GM12878 (cell line): Measurements from ENCODE around the gene CCDC110. TPM values are rescaled to one million over a fixed set of nuclear protein-coding genes. Genes with fewer than 3 reads are reported as not detected.

Source experiments
- ASH2L ChIP-seq: fragments of 300-600, 200-600 bp; sonication (generic); IDR thresholded peaks from 2 replicates; pipeline ENCODE4 v1.6.1; 2017; ENCODE audit warnings: low read depth, mild to moderate bottlenecking, borderline replicate concordance
- ATF7 ChIP-seq: fragments of 450-650 bp; IDR thresholded peaks from 2 replicates; pipeline ENCODE4 v1.6.1; 2016; ENCODE audit warnings: low read depth, mild to moderate bottlenecking
- CBX3 ChIP-seq: fragments of 200-600 bp; sonication (generic); IDR thresholded peaks from 2 replicates; pipeline ENCODE4 v1.6.1; 2016; ENCODE audit warnings: low read depth, borderline replicate concordance
- CBX5 ChIP-seq: sonication (generic); IDR thresholded peaks from 2 replicates; pipeline ENCODE4 v1.6.1; 2016; ENCODE audit warnings: low read depth, moderate library complexity, mild to moderate bottlenecking, inconsistent platforms
- CEBPB ChIP-seq, 2 experiments: fragments of 150-350 bp in 1 of 2; IDR thresholded peaks; 2 replicates each; pipeline ENCODE4 v1.6.1; 2012 to 2014; ENCODE audit warnings: low read depth in 2 of 2, low read length in 2 of 2, borderline replicate concordance in 1 of 2, inconsistent platforms in 1 of 2
- CTCF ChIP-seq, 3 experiments: IDR thresholded peaks in 2 of 3; conservative IDR thresholded peaks in 1 of 3; 2 replicates each; pipeline ENCODE4 v1.5.1; 2011; ENCODE audit warnings: low read depth in 3 of 3, low read length in 3 of 3, mild to moderate bottlenecking in 3 of 3, control low read depth in 2 of 3, moderate library complexity in 2 of 3, inconsistent platforms in 1 of 3, mixed read lengths in 1 of 3; ENCODE audit not compliant: control insufficient read depth in 2 of 3, insufficient read depth in 1 of 3; ENCODE audit errors: extremely low read depth in 1 of 3
- E2F8 ChIP-seq: fragments of 450-650 bp; IDR thresholded peaks from 2 replicates; pipeline ENCODE4 v1.6.1; 2018; ENCODE audit warnings: mild to moderate bottlenecking, low read depth, moderate library complexity; ENCODE audit not compliant: partially characterized antibody
- EGR1 ChIP-seq, 2 experiments: IDR thresholded peaks; 1 replicate in 1 of 2; 2 replicates in 1 of 2; pipeline ENCODE4 v1.6.1; 2011 to 2012; ENCODE audit warnings: low read depth in 2 of 2, low read length in 2 of 2, borderline replicate concordance in 1 of 2, mild to moderate bottlenecking in 1 of 2, moderate library complexity in 1 of 2
- JUND ChIP-seq: IDR thresholded peaks from 2 replicates; pipeline ENCODE4 v1.6.1; 2012; ENCODE audit warnings: low read depth, mild to moderate bottlenecking, low read length, improper control_type of control experiment, moderate library complexity
- LARP7 ChIP-seq: fragments of 450-650 bp; IDR thresholded peaks from 2 replicates; pipeline ENCODE4 v1.6.1; 2017; ENCODE audit warnings: mild to moderate bottlenecking
- NFYB ChIP-seq: IDR thresholded peaks from 2 replicates; pipeline ENCODE4 v1.6.1; 2011; ENCODE audit warnings: low read depth, mild to moderate bottlenecking, low read length, improper control_type of control experiment, moderate library complexity; ENCODE audit not compliant: insufficient read depth
- PAX8 ChIP-seq: fragments of 450-650 bp; IDR thresholded peaks from 2 replicates; pipeline ENCODE4 v1.6.1; 2017; ENCODE audit warnings: mild to moderate bottlenecking, moderate library complexity
- POLR2A ChIP-seq: IDR thresholded peaks from 2 replicates; pipeline ENCODE4 v1.6.1; 2011; ENCODE audit warnings: low read depth, mild to moderate bottlenecking, low read length
- RAD21 ChIP-seq: IDR thresholded peaks from 2 replicates; pipeline ENCODE4 v1.6.1; 2011; ENCODE audit warnings: mild to moderate bottlenecking, low read depth, low read length, moderate library complexity; ENCODE audit not compliant: insufficient read depth
- RUNX3 ChIP-seq: IDR thresholded peaks from 2 replicates; pipeline ENCODE4 v1.6.1; 2012; ENCODE audit warnings: low read length, inconsistent platforms
- SMAD5 ChIP-seq: IDR thresholded peaks from 2 replicates; pipeline ENCODE4 v1.6.1; 2016; ENCODE audit warnings: antibody characterized with exemption, low read depth
- SMARCA5 ChIP-seq: fragments of 450-650 bp; IDR thresholded peaks from 2 replicates; pipeline ENCODE4 v1.6.1; 2017; ENCODE audit warnings: mild to moderate bottlenecking
- SMC3 ChIP-seq: IDR thresholded peaks from 2 replicates; pipeline ENCODE4 v1.6.1; 2011; ENCODE audit warnings: low read length, improper control_type of control experiment, borderline replicate concordance
- ZBTB4 ChIP-seq: fragments of 450-650 bp; formaldehyde crosslinking; IDR thresholded peaks from 2 replicates; pipeline ENCODE4 v1.4.0; 2022; ENCODE audit warnings: mild to moderate bottlenecking, moderate library complexity
- ZNF207 ChIP-seq: fragments of 450-650 bp; IDR thresholded peaks from 2 replicates; pipeline ENCODE4 v1.6.1; 2014; ENCODE audit warnings: antibody characterized with exemption, mild to moderate bottlenecking, borderline replicate concordance
- ZNF217 ChIP-seq: fragments of 450-650 bp; IDR thresholded peaks from 2 replicates; pipeline ENCODE4 v1.6.1; 2017; ENCODE audit warnings: antibody characterized with exemption, mild to moderate bottlenecking
- ZNF24 ChIP-seq: fragments of 450-650 bp; IDR thresholded peaks from 2 replicates; pipeline ENCODE4 v1.6.1; 2017; ENCODE audit warnings: antibody characterized with exemption, mild to moderate bottlenecking
- ZSCAN29 ChIP-seq: fragments of 450-650 bp; IDR thresholded peaks from 2 replicates; pipeline ENCODE4 v1.6.1; 2017; ENCODE audit warnings: mild to moderate bottlenecking, moderate library complexity
- polyA plus RNA-seq, 11 experiments: library from polyadenylated mRNA; depleted of rRNA in 4 of 11; unstranded in 6 of 11; stranded (reverse) in 5 of 11; fragments of >200 nt; fragmentation: Nextera tagmentation in 4 of 11; fragmentation: Illumina TruSeq in 1 of 11; extraction: Ambion mirVana in 4 of 11; extraction: Trizol in 1 of 11; gene quantifications; 1 replicate in 1 of 11; 2 replicates in 10 of 11; pipeline versions ENCODE4 v1.2.1 to v1.2.3, GENCODE V29; 2011 to 2016; ENCODE audit warnings: inconsistent platforms in 2 of 11, missing spikeins in 2 of 11, low read depth in 1 of 11
- total RNA-seq, 4 experiments: library from RNA; depleted of rRNA in 3 of 4; stranded (reverse); fragments of >200 nt in 3 of 4; fragmentation: Illumina TruSeq in 1 of 4; extraction: Trizol in 1 of 4; gene quantifications; 2 replicates each; pipeline versions ENCODE4 v1.2.1 to v1.2.3, GENCODE V29; 2013 to 2021

Gene CCDC110
- total and polyA plus RNA-seq, 10 of the 15 experiments (the other 5 are each of a cell fraction or from before 2014, with no cell fraction given), result 0.85 to 3.1 (median 2.1) TPM; not detected in 1

GRCh38 chr4:185471235-185472102, at the start of gene CCDC110 (continued):
- TF ChIP-seq ZBTB4 (CRISPR knock-in tag) (no peak), NFYB (no peak), CEBPB (IDR thresholded peaks at IDR 0.05; ENCODE audit: borderline replicate concordance in 1 of 2, low read depth in 2 of 2, low read length in 2 of 2) (no peak), CBX5 (0 out of 2 replicates have a peak, but pooled peaks have one; percentile 16), ZNF217 (peak; percentile 55; the same call in 1 of the 2 replicates), EGR1 (IDR thresholded peaks at IDR 0.05; ENCODE audit: borderline replicate concordance in 1 of 2, low read depth in 2 of 2, low read length in 2 of 2) (0 out of 3 replicates have a peak, but pooled peaks of 1 of the 2 experiments have one; percentile 2), PAX8 (no peak), ZSCAN29 (no peak), CTCF (IDR thresholded peaks at IDR 0.05 in 2 of 3, conservative IDR thresholded peaks at IDR 0.05 in 1 of 3; ENCODE audit: control insufficient read depth in 2 of 3, extremely low read depth in 1 of 3, insufficient read depth in 1 of 3, low read depth in 3 of 3, low read length in 3 of 3) (peak; percentile 40 to 72 (median 56); a peak in 5 of 6 replicates), SMARCA5 (peak; percentile 73; the same call in 1 of the 2 replicates), ATF7 (no peak), ZNF24 (no peak), RAD21 (peak; percentile 65), SMC3 (peak; percentile 43; the same call in 1 of the 2 replicates), ZNF207 (peak; percentile 76; the same call in 1 of the 2 replicates), LARP7 (peak; percentile 82), CBX3 (no peak), ASH2L (no peak), RUNX3 (peak; percentile 69), SMAD5 (no peak), POLR2A (peak; percentile 86), E2F8 (no peak), JUND (no peak)
